CD4-positive, alpha-beta T cell (primary cell): ENCODE measurements around the gene AK8. TPM values are rescaled to one million over a fixed set of nuclear protein-coding genes. Genes with fewer than 3 reads are reported as not detected.

Experiments used
- ATAC-seq: fragments of 200-7000 bp; cut with Tn5 transposase; one replicate; pipeline ENCODE4 v1.10.0; 2022; ENCODE audit warnings: mild to moderate bottlenecking; ENCODE audit not compliant: poor library complexity
- CTCF ChIA-PET: fragments of 350-600 bp; sonication (Branson Sonifier 250); formaldehyde crosslinking; loops from one replicate; lab custom pipeline; 2021; ENCODE audit warnings: antibody characterized with exemption, inconsistent platforms; lab: Charles Lee
- POLR2A ChIA-PET: fragments of 350-600 bp; sonication (Branson Sonifier 250); formaldehyde crosslinking; loops from one replicate; lab custom pipeline; 2021; ENCODE audit warnings: antibody characterized with exemption, inconsistent platforms; lab: Charles Lee
- DNase-seq, 14 experiments: peaks; one replicate each; pipeline ENCODE4 v3.0.0-alpha.2; 2013 to 2020; ENCODE audit warnings: mixed read lengths in 2 of 14
- H3K27ac ChIP-seq, 2 donors: one replicate each; pipeline versions ENCODE4 v1.5.1 to v1.7.0; 2013; ENCODE audit warnings: low read length in 2 of 2, low read depth in 1 of 2, mild to moderate bottlenecking in 1 of 2
- H3K27me3 ChIP-seq, 2 experiments: 1 replicate in 1 of 2; 2 replicates in 1 of 2; pipeline versions ENCODE4 v1.6.1 to v1.7.0; 2013; ENCODE audit warnings: low read length in 2 of 2, control low read depth in 1 of 2, mild to moderate bottlenecking in 1 of 2, moderate library complexity in 1 of 2; ENCODE audit not compliant: insufficient read depth in 2 of 2, control insufficient read depth in 1 of 2
- H3K36me3 ChIP-seq: one replicate; pipeline ENCODE4 v1.6.1; 2013; ENCODE audit warnings: low read length, control low read depth; ENCODE audit not compliant: insufficient read depth
- H3K4me1 ChIP-seq: one replicate; pipeline ENCODE4 v1.6.1; 2013; ENCODE audit warnings: low read length, control low read depth; ENCODE audit not compliant: insufficient read depth
- H3K4me3 ChIP-seq: one replicate; pipeline ENCODE4 v1.5.1; 2013; ENCODE audit warnings: mild to moderate bottlenecking, low read length, moderate library complexity
- H3K9me3 ChIP-seq, 2 experiments: 1 replicate in 1 of 2; 2 replicates in 1 of 2; pipeline versions ENCODE4 v1.6.1 to v1.7.0; 2013; ENCODE audit warnings: low read length in 2 of 2, mild to moderate bottlenecking in 2 of 2, control low read depth in 1 of 2, moderate library complexity in 1 of 2; ENCODE audit not compliant: control insufficient read depth in 1 of 2, insufficient read depth in 1 of 2
- H3K27ac Mint-ChIP-seq: one replicate; pipeline ENCODE4 v1.8.0; 2020; ENCODE audit warnings: mixed read lengths
- H3K27me3 Mint-ChIP-seq: one replicate; pipeline ENCODE4 v1.8.0; 2021; ENCODE audit warnings: mixed read lengths
- H3K36me3 Mint-ChIP-seq: one replicate; pipeline ENCODE4 v1.8.0; 2021; ENCODE audit warnings: low read depth, mixed read lengths
- H3K4me1 Mint-ChIP-seq: one replicate; pipeline ENCODE4 v1.8.0; 2021; ENCODE audit warnings: low read depth, mixed read lengths
- H3K4me3 Mint-ChIP-seq: one replicate; pipeline ENCODE4 v1.8.0; 2020; ENCODE audit warnings: mild to moderate bottlenecking, mixed read lengths
- H3K9me3 Mint-ChIP-seq: one replicate; pipeline ENCODE4 v1.8.0; 2020; ENCODE audit warnings: mixed read lengths
- intact Hi-C, 2 experiments: fragments of 100-400 bp; cut with DNase I in 1 of 2; cut with micrococcal nuclease in 1 of 2; formaldehyde crosslinking; loops; one replicate each; pipeline versions ENCODE4 v1.15.1 to v1.9.0; 2023 to 2025; cut with DNase I, micrococcal nuclease
- total RNA-seq, 174 experiments: library from RNA in 2 of 174; stranded (reverse) in 2 of 174; gene quantifications; one replicate each; pipeline ENCODE4 v1.2.3 and lab custom pipeline; 2021 to 2026
- TF ChIP-seq, protein P1 (sequence below): fragments of 200-600 bp; IDR thresholded peaks from one replicate; pipeline ENCODE4 v1.8.0; 2022; ENCODE audit warnings: antibody characterized with exemption, mild to moderate bottlenecking

Gene AK8
- total RNA-seq, 2 experiments from 2014 or later, result not detected

DNA sequence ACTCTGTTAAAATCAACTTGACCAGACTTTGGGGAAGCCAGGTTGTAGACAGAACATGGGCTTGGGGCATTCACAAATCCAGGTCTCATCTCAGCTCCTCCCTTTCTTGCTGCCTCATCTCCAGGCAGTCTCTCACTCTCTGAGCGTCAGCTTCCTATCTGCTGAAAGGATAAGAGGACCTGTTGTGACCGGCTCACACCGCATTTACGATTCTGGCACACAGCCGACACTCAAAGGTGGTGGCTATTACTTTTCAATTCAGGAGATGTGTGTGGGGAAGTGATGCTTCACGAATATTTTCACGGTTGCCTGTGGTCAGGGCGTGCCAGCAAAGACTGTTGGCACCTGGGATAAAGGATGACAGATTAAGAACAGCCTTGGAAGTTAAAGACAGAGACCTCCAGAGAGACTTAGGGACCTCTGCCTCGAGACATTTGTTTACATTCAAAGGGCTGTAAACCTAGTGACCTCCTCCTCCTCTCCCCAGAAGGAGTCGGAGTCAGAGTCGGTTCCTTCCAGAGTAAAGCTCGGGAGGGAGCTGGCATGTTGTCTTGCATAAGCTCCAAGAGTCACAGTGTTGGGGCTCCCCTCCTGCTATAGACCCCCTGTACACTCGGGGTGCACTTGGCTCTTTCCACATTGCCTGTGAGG, 83.2 kb downstream of the AK8 start:
- peaks cover 12 to 14% of the 10 kb centered on the region in 2 experiments for H3K27me3 ChIP-seq
- TF ChIP-seq, protein P1, sequence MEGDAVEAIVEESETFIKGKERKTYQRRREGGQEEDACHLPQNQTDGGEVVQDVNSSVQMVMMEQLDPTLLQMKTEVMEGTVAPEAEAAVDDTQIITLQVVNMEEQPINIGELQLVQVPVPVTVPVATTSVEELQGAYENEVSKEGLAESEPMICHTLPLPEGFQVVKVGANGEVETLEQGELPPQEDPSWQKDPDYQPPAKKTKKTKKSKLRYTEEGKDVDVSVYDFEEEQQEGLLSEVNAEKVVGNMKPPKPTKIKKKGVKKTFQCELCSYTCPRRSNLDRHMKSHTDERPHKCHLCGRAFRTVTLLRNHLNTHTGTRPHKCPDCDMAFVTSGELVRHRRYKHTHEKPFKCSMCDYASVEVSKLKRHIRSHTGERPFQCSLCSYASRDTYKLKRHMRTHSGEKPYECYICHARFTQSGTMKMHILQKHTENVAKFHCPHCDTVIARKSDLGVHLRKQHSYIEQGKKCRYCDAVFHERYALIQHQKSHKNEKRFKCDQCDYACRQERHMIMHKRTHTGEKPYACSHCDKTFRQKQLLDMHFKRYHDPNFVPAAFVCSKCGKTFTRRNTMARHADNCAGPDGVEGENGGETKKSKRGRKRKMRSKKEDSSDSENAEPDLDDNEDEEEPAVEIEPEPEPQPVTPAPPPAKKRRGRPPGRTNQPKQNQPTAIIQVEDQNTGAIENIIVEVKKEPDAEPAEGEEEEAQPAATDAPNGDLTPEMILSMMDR, result no peak
- no peak overlapping the region for H3K4me3 ChIP-seq
- no peak for DNase-seq
- Mint-ChIP-seq H3K27ac (no peak overlapping the region), H3K9me3 (no peaks in the 10 kb centered on the region), H3K4me1 (no peaks in the 10 kb centered on the region), H3K4me3 (no peak overlapping the region), H3K27me3 (peaks cover 47% of the 10 kb centered on the region), H3K36me3 (no peaks in the 10 kb centered on the region)
- intact Hi-C loops, result loop anchor here in 1 of 2 experiments (5.0 kb wide), 1 partner anchor 98 kb away; no protein-coding TSS in a partner anchor
- no peaks in the 10 kb centered on the region for H3K36me3 ChIP-seq
- no peaks in the 10 kb centered on the region for H3K9me3 ChIP-seq
- ATAC-seq, result no peak
- no peak overlapping the region for H3K27ac ChIP-seq
- peaks cover 2% of the 10 kb centered on the region for H3K4me1 ChIP-seq
- POLR2A ChIA-PET, result no interaction called here
- CTCF ChIA-PET, result no interaction called here

DNA sequence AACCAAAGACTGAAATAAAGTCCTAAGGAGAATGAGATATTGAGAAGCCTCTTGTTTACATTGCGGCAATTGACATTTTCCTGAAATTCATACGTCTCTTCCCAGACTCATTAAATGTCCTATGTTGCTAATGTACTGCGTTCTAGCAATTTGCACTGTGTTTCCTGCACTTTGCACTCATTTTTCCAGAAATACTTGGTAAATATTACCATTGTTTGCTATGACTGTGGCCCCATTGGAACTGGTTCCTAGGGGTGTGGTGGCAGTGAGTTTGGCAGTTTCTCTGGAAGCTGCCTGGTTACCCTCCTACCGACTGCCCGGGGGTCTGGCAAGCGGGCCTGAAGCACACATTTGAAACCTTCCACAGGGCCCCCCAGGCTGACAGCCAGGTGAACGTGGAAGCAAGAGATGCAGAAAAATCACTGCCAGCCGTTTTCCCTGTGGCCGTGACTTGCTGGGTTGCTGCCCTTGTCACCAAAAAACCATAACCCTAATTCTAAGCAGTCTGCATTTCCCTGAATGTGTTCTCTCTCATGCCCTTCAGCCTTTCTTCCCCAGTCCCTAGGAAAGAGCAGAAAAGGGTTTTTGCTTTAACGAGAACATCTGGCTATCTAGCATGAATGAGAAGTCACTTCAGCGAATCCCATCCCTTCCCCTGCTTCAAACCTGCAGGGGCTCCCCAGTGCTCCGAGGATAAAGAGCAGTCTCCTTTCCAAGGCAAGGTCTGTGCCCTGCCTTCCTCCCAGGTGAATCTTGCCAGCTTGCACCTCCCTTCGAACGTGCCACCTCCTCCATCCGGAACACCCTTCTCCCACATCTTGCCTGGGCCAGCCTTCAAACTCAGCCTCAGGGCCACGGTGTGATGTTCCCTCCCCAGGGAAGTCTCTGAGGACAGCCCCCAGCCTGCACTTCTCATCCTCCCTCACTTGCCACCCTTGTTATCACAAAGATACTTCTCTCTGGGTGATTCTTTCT, 84.2 kb downstream of the AK8 start:
- intact Hi-C loops, result no loop called here

GRCh38 chr9:132792547-132792946, 85.5 kb downstream of the AK8 start:
- DNase-seq, result no peak
- Histone ChIP-seq H3K36me3 (no peaks in the 10 kb centered on the region), H3K4me3 (no peak overlapping the region), H3K9me3 (no peaks in the 10 kb centered on the region), H3K4me1 (no peaks in the 10 kb centered on the region), H3K27ac (no peak overlapping the region), H3K27me3 (peaks cover 10 to 14% of the 10 kb centered on the region in 2 experiments)
- ChIA-PET POLR2A (no interaction called here), CTCF (no interaction called here)
- peaks cover 32% of the 10 kb centered on the region for H3K27me3 Mint-ChIP-seq
- H3K9me3 Mint-ChIP-seq, result peaks cover 3% of the 10 kb centered on the region
- no peak overlapping the region for H3K4me3 Mint-ChIP-seq
- intact Hi-C loops, result no loop called here
- H3K4me1 Mint-ChIP-seq, result no peaks in the 10 kb centered on the region
- TF ChIP-seq, protein P1, result no peak
- H3K27ac Mint-ChIP-seq, result no peak overlapping the region
- no peaks in the 10 kb centered on the region for H3K36me3 Mint-ChIP-seq
- ATAC-seq, result no peak

More for the DNA sequence above, 84.2 kb downstream of the AK8 start:
- H3K4me1 ChIP-seq, result no peaks in the 10 kb centered on the region
- TF ChIP-seq, protein P1, result no peak
- Mint-ChIP-seq H3K9me3 (no peaks in the 10 kb centered on the region), H3K27me3 (peaks cover 38% of the 10 kb centered on the region), H3K27ac (no peak overlapping the region), H3K4me3 (no peak overlapping the region), H3K36me3 (no peaks in the 10 kb centered on the region), H3K4me1 (no peaks in the 10 kb centered on the region)
- CTCF ChIA-PET, result no interaction called here
- H3K36me3 ChIP-seq, result no peaks in the 10 kb centered on the region
- ATAC-seq (no peak), DNase-seq (no peak)
- H3K27me3 ChIP-seq, result peaks cover 12 to 14% of the 10 kb centered on the region in 2 experiments
- H3K4me3 ChIP-seq, result no peak overlapping the region
- no peak overlapping the region for H3K27ac ChIP-seq
- no peaks in the 10 kb centered on the region for H3K9me3 ChIP-seq
- POLR2A ChIA-PET, result no interaction called here
